ENCODE data around the gene SHANK3.

DNA sequence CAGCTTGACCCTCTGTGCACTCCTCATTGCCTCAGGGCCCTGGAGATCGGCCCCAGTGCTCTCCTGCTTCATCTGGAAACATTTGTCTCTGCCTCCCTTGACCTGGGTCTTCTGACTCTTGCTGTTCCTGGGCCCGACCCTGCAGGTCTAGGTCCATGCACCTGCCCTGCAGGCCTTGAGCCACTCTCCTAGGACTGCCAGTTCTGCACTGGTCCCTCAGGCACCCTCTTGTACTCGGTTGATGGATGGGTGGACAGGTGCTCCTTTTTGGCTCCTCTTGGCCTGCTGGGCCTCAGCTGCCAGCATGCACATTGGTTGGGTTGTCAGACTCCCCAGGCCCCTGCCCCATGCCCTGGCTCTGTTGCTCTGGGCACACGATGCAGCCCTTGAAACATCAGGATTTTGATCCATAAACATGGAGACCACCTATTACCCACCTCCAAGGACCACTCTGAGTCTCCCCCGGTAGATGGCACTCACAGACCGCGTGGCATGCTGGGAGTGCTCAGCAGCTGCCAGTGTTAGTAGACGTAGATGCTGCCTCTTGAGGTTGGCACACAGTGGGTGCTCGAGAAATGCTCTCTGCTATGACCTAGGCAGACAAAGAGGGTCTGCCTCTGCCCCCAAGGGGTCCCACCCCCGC, 45.2 kb downstream of the SHANK3 start:
- TF ChIP-seq, protein P1, sequence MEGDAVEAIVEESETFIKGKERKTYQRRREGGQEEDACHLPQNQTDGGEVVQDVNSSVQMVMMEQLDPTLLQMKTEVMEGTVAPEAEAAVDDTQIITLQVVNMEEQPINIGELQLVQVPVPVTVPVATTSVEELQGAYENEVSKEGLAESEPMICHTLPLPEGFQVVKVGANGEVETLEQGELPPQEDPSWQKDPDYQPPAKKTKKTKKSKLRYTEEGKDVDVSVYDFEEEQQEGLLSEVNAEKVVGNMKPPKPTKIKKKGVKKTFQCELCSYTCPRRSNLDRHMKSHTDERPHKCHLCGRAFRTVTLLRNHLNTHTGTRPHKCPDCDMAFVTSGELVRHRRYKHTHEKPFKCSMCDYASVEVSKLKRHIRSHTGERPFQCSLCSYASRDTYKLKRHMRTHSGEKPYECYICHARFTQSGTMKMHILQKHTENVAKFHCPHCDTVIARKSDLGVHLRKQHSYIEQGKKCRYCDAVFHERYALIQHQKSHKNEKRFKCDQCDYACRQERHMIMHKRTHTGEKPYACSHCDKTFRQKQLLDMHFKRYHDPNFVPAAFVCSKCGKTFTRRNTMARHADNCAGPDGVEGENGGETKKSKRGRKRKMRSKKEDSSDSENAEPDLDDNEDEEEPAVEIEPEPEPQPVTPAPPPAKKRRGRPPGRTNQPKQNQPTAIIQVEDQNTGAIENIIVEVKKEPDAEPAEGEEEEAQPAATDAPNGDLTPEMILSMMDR (IDR thresholded peaks at IDR 0.05; ENCODE audit: insufficient read depth, low read length, poor library complexity, severe bottlenecking): peak; percentile 38
- no peak for TF ChIP-seq EZH2phosphoT487 (conservative IDR thresholded peaks at IDR 0.05; ENCODE audit: low read length)

Measured in SU-DHL-6 (cell line).